Activated CD8-positive, alpha-beta memory T cell treated with anti-CD3 and anti-CD28 coated beads, Interleukin-2, amount 50 U/mL, for 1 hour (primary cell): Measurements from ENCODE around the gene NRGN.

Experiments
- DNase-seq: peaks from one replicate; pipeline ENCODE4 v3.0.0-alpha.2; 2020; ENCODE audit errors: extremely low read depth

NRGN gene

GRCh38 chr11:124739479-124740276 is at the start of gene NRGN:
TSS of gene NRGN (plus strand) at chr11:124739942. CDS start at chr11:124740085, 143 bp downstream.
- peak; percentile 61 for DNase-seq

GRCh38 chr11:124693142-124693541 is 46.6 kb upstream of the NRGN start:
- DNase-seq = no peak

- DNase-seq = no peak
Measured at GRCh38 chr11:124699547-124699946, 40.2 kb upstream of the NRGN start.

- no peak for DNase-seq
Measured at GRCh38 chr11:124700028-124700427, 39.7 kb upstream of the NRGN start.

- DNase-seq = no peak
Measured at GRCh38 chr11:124707829-124708228, 31.9 kb upstream of the NRGN start.

- no peak for DNase-seq
Measured at GRCh38 chr11:124712392-124712791, 27.4 kb upstream of the NRGN start.

- no peak for DNase-seq
Measured at GRCh38 chr11:124716591-124716990, 23.2 kb upstream of the NRGN start.

- no peak for DNase-seq
Measured at GRCh38 chr11:124717421-124717785, 22.3 kb upstream of the NRGN start.

- DNase-seq = no peak
Measured at GRCh38 chr11:124717786-124718651, 21.7 kb upstream of the NRGN start.

- no peak for DNase-seq
Measured at GRCh38 chr11:124718801-124719200, 20.9 kb upstream of the NRGN start.

- DNase-seq = no peak
Measured at GRCh38 chr11:124719534-124719933, 20.2 kb upstream of the NRGN start.

GRCh38 chr11:124722176-124722575 is 17.6 kb upstream of the NRGN start:
- DNase-seq = no peak

GRCh38 chr11:124724979-124725718 is 14.6 kb upstream of the NRGN start:
- DNase-seq = no peak

- no peak for DNase-seq
Measured at GRCh38 chr11:124725719-124726105, 14.0 kb upstream of the NRGN start.

GRCh38 chr11:124727474-124727873 is 12.3 kb upstream of the NRGN start:
- DNase-seq = no peak

- DNase-seq = no peak
Measured at GRCh38 chr11:124728134-124728533, 11.6 kb upstream of the NRGN start.

- DNase-seq = no peak
Measured at GRCh38 chr11:124729571-124729970, 10.2 kb upstream of the NRGN start.

GRCh38 chr11:124732230-124732629 is 7.5 kb upstream of the NRGN start:
- DNase-seq = no peak

- DNase-seq = no peak
Measured at GRCh38 chr11:124736736-124737135, 3.0 kb upstream of the NRGN start.

GRCh38 chr11:124737638-124738305 is 2.0 kb upstream of the NRGN start:
- no peak for DNase-seq

GRCh38 chr11:124738713-124739478 is 846 bp upstream of the NRGN start:
- DNase-seq = no peak
